Sigmoid colon (tissue), 7 donors: Measurements from ENCODE around the gene IL17RD. TPM values are rescaled to one million over a fixed set of nuclear protein-coding genes. Genes with fewer than 3 reads are reported as not detected.

ENCODE experiments used
- DNase-seq: peaks from one replicate; pipeline ENCODE4 v3.0.0-alpha.2; 2019
- H3K27ac ChIP-seq, 4 donors: fragments of 200-600 bp; sonication (generic); one replicate each; pipeline ENCODE4 v1.5.1; 2016 to 2019; ENCODE audit warnings: mild to moderate bottlenecking in 1 of 4
- H3K27me3 ChIP-seq, 3 donors: fragments of 200-600 bp; sonication (generic); one replicate each; pipeline ENCODE4 v1.5.1; 2019; ENCODE audit warnings: mild to moderate bottlenecking in 1 of 3
- H3K36me3 ChIP-seq, 4 donors: fragments of 200-600 bp; sonication (generic); one replicate each; pipeline ENCODE4 v1.5.1; 2016 to 2019
- H3K4me1 ChIP-seq, 4 donors: fragments of 200-600 bp; sonication (generic); one replicate each; pipeline ENCODE4 v1.5.1; 2017 to 2019
- H3K4me3 ChIP-seq, 4 donors: fragments of 200-600 bp; sonication (generic); one replicate each; pipeline ENCODE4 v1.5.1; 2017 to 2019; ENCODE audit warnings: mild to moderate bottlenecking in 2 of 4, moderate library complexity in 1 of 4
- H3K9me3 ChIP-seq, 4 donors: fragments of 200-600 bp in 3 of 4; sonication (generic) in 3 of 4; one replicate each; pipeline versions ENCODE4 v1.5.1 to v1.6.1; 2013 to 2019
- CTCF ChIP-seq, 4 experiments: fragments of 450-650 bp in 3 of 4; fragments of 200-600 bp in 1 of 4; IDR thresholded peaks; one replicate each; pipeline ENCODE4 v1.5.1; 2016 to 2019; ENCODE audit warnings: antibody characterized with exemption in 4 of 4, mild to moderate bottlenecking in 3 of 4, moderate library complexity in 2 of 4
- EP300 ChIP-seq, 4 donors: sonication (generic); formaldehyde crosslinking; IDR thresholded peaks; one replicate each; pipeline ENCODE4 v1.6.1; 2017; ENCODE audit warnings: antibody characterized with exemption in 4 of 4
- POLR2A ChIP-seq, 2 donors: fragments of 450-650 bp; IDR thresholded peaks; one replicate each; pipeline ENCODE4 v1.6.1; 2016; ENCODE audit warnings: antibody characterized with exemption in 2 of 2, mild to moderate bottlenecking in 2 of 2, moderate library complexity in 2 of 2
- POLR2AphosphoS5 ChIP-seq, 4 donors: sonication (generic); formaldehyde crosslinking; IDR thresholded peaks; one replicate each; pipeline ENCODE4 v1.6.1; 2017; ENCODE audit warnings: antibody characterized with exemption in 4 of 4
- WGBS, 2 donors: extraction: QIAGEN DNeasy Blood & Tissue Kit; methylation state at CpG; one replicate each; pipeline ENCODE4 v1.1.7; 2013; 5-methylcytosine and 5-hydroxymethylcytosine counted together
- intact Hi-C: fragments of 100-400 bp; cut with DNase I; formaldehyde crosslinking; loops from one replicate; pipeline ENCODE4 v1.15.1; 2023
- polyA plus RNA-seq, 3 donors: library from polyadenylated mRNA; stranded (reverse); fragments of 200-250 nt; gene quantifications; one replicate each; pipeline ENCODE4 v1.2.3, GENCODE V29; 2013
- total RNA-seq, 4 donors: library from RNA; depleted of rRNA; stranded (reverse); fragments of >200 nt; gene quantifications; one replicate each; pipeline ENCODE4 v1.1.0, GENCODE V29; 2016
- donor health status: healthy with polysubstance abuse.
- donor health status: Bipolar disorder and iron deficiency.
- donor health status: healthy.

The IL17RD gene
- total RNA-seq (10 to 100 TPM; 16.8 to 46.8 (median 20.6) TPM), polyA plus RNA-seq (1 to 10 TPM in 1 of 3 donors, under 1 TPM in 2; under 0.01 to 1.2 (median 0.60) TPM)

- intact Hi-C loops = loop anchor here (5.0 to 10.0 kb wide), 4 partner anchors 158 to 432 kb away; partner anchors contain the start of genes ARF4 and PDE12
- TF ChIP-seq CTCF (IDR thresholded peaks at IDR 0.05) (no peak), POLR2A (IDR thresholded peaks at IDR 0.05) (peak in 1 of 2 donors; percentile 37), POLR2AphosphoS5 (IDR thresholded peaks at IDR 0.05) (peak; percentile 49 to 85 (median 72))
- peak; percentile 90 for DNase-seq
- peaks cover 0 to 59% (median 40%) of the 10 kb centered on the region in 4 donors for H3K4me1 ChIP-seq
- H3K27ac ChIP-seq = peak within 1 kb of the TSS; percentile 55 to 87 (median 78)
- no peaks in the 10 kb centered on the region for H3K9me3 ChIP-seq
- WGBS, 2 donors = 0 to 1% methylated on average over 98 of the region's 98 CpGs
- peak within 1 kb of the TSS; percentile 63 to 83 (median 76) for H3K4me3 ChIP-seq
- no peaks in the 10 kb centered on the region for H3K36me3 ChIP-seq
- no peaks in the 10 kb centered on the region for H3K27me3 ChIP-seq
Observed at GRCh38 chr3:57164657-57165573, at the start of gene IL17RD. Gene IL17RD (minus strand): TSS chr3:57165353. CDS start chr3:57165286, 67 bp downstream.

GRCh38 chr3:57206423-57206822 lies 41.3 kb upstream of the IL17RD start:
- Histone ChIP-seq H3K27me3 (no peaks in the 10 kb centered on the region), H3K4me3 (no peak overlapping the region), H3K36me3 (no peaks in the 10 kb centered on the region), H3K27ac (no peak overlapping the region), H3K4me1 (no peaks in the 10 kb centered on the region), H3K9me3 (no peaks in the 10 kb centered on the region)
- intact Hi-C loops = no loop called here
- DNase-seq = no peak
- 88 to 95% methylated on average over 2 of the region's 2 CpGs for WGBS, 2 donors
- TF ChIP-seq POLR2AphosphoS5 (IDR thresholded peaks at IDR 0.05) (no peak), CTCF (IDR thresholded peaks at IDR 0.05) (no peak), EP300 (IDR thresholded peaks at IDR 0.05) (no peak), POLR2A (IDR thresholded peaks at IDR 0.05) (no peak)

- intact Hi-C loops = no loop called here
- TF ChIP-seq POLR2AphosphoS5 (IDR thresholded peaks at IDR 0.05) = no peak
- TF ChIP-seq POLR2A (IDR thresholded peaks at IDR 0.05) = no peak
- no peak for TF ChIP-seq CTCF (IDR thresholded peaks at IDR 0.05)
- no peaks in the 10 kb centered on the region for H3K9me3 ChIP-seq
- no peak for DNase-seq
- H3K36me3 ChIP-seq = no peaks in the 10 kb centered on the region
- WGBS, 2 donors = 61 to 77% methylated on average over 4 of the region's 4 CpGs
- H3K27ac ChIP-seq = no peak within 1 kb of the TSS
- H3K27me3 ChIP-seq = peaks cover 0 to 6% (median 0%) of the 10 kb centered on the region in 3 donors
- H3K4me1 ChIP-seq = no peaks in the 10 kb centered on the region
- H3K4me3 ChIP-seq = no peak within 1 kb of the TSS
Observed at GRCh38 chr3:57199895-57200297, 34.7 kb upstream of the IL17RD start, which contains the start of gene HESX1. Gene HESX1 (minus strand): TSS chr3:57199978. CDS start chr3:57199918, 60 bp downstream.

- no peak overlapping the region for H3K27ac ChIP-seq
- intact Hi-C loops = no loop called here
- H3K4me1 ChIP-seq = no peaks in the 10 kb centered on the region
- no peak for TF ChIP-seq POLR2AphosphoS5 (IDR thresholded peaks at IDR 0.05)
- TF ChIP-seq CTCF (IDR thresholded peaks at IDR 0.05) = no peak
- no peak for TF ChIP-seq POLR2A (IDR thresholded peaks at IDR 0.05)
- TF ChIP-seq EP300 (IDR thresholded peaks at IDR 0.05) = no peak
- H3K27me3 ChIP-seq = peaks cover 0 to 6% (median 0%) of the 10 kb centered on the region in 3 donors
- no peak overlapping the region for H3K4me3 ChIP-seq
- 90 to 95% methylated on average over 4 of the region's 4 CpGs for WGBS, 2 donors
- H3K36me3 ChIP-seq = no peaks in the 10 kb centered on the region
- no peaks in the 10 kb centered on the region for H3K9me3 ChIP-seq
- no peak for DNase-seq
Observed at GRCh38 chr3:57194641-57195040, 29.5 kb upstream of the IL17RD start.
